Cardiac septum (tissue), 1 donor: Measurements from ENCODE around the gene FADS1. TPM values are rescaled to one million over a fixed set of nuclear protein-coding genes. Genes with fewer than 3 reads are reported as not detected.
A peak's percentile ranks its signal among the peaks of the same experiment; 100 is the strongest.

Source experiments
- DNase-seq: peaks from one replicate; pipeline ENCODE4 v3.0.0-alpha.2; 2020; ENCODE audit warnings: low spot score
- intact Hi-C: fragments of 100-400 bp; cut with DNase I; formaldehyde crosslinking; loops from one replicate; pipeline ENCODE4 v1.14.0; 2022
- total RNA-seq: library from RNA; stranded (reverse); fragmentation: NEBNext Ultra II Directional; extraction: Animal tissue kit (Norgen Biotek cat#: 25700); gene quantifications from one replicate; pipeline ENCODE4 v1.2.1, GENCODE V29; 2021
- donor health status: DM: no; HTN: no; CAD: no.

The FADS1 gene
- total RNA-seq, 1 donor from 2014 or later, result 34.0 TPM

DNA sequence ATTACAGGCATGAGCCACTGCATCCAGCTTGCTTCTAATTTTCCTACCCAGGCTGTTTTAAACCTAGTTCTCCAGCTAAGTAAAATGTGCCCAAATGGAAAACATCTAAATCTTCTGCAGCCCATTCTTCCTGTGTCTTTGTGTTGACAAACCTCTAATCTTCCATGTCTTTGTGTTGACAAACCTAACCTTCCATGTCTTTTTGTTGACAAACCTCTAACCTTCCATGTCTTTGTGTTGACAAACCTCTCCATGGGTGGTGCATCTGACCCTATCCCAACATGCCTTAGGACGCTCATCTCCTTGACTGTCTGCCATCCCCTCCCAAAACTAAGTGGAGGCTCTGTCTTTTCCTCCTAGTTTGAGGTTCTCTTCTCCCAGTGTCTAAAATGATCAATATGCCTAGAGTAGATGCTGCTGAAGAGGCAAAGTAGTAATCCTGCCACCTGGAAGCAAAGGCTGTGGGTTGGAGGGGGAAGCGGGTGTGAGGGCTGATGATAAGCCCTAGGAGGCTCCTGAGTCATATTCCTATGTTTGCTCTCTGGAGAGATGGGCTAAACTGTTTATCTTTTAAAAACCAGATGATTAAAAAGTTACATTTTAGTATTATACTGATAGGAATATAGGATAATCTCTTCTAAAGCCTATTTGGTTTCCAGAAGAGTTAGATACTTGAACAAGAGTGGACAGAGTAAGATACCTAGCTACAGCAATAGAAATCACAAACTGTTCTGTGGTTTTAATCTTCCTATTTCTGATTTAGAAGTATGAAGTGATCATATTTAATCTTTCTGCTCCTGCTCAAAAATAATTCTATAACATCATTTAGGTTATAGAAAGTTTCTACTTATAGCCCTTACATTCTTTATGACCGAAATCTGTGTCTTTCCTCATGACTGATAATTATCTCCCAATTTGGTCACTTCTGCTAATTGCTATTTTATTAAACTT lies 16.2 kb downstream of the FADS1 start:
- no peak for DNase-seq
- intact Hi-C loops, result no loop called here

DNA sequence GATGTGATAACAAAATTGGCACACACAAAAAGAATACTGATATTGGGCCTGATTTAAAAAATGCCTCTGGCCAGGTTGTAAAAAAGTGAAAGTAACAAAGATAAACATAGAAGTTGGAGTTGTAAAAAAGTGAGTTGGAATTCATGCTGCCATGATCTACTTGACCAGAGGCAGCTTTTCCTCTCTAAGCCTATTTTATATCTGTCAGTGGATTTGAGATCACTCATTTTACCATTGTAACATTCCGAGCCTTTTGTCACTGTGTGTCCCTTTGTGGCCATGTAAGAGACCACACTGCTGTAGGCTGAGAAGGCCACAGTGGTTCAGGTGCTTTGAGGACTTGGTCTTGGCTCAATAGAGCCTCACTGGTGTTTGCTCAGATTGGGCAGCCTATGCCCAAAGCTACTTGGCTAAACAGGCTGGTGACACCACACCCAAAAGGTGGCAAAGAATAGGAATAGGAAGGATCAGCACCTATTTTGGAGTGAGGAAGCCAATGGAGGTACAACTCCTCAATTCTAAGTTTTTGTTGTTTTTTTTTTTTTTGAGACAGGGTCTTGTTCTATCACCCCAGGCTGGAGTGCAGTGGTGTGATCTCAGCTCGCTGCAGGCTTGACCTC lies 17.0 kb downstream of the FADS1 start:
- intact Hi-C loops, result loop anchor here (5.0 kb wide), 3 partner anchors 98 to 308 kb away; no protein-coding TSS in a partner anchor
- DNase-seq, result no peak

DNA sequence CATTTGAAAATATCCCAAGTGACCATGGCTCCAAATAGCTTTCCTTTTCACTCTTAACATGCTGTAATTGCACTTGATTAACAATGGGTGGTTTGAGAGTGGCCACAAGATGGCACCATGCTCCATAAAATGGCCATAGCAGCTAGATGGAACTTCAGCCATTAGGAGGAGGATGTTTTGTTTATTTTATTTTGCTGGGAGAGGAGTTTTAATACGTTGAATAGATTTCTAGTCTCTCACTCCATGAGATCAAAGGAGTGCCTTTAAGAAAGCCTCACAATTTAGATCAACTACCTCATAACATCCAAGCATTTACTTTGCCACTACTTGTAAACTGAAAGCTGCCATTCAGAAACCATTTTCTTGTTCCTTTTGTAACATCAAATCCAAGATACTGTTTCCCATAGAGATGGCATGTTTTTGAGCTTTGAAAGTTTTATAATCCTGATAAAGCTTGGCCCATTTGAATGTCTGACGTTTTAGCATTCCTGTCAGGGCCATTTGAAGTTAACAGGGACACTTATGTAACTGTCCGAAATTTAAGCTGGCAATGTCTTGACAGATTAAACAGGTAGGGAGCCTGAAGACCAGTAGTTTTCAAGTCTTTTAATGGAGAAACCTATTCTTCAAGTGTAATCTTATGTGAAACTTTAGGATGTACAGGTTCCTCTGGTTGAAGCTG lies 19.4 kb downstream of the FADS1 start:
- intact Hi-C loops, result loop anchor here (1.0 to 5.0 kb wide), 4 partner anchors 100 to 310 kb away; no protein-coding TSS in a partner anchor
- DNase-seq, result no peak

DNA sequence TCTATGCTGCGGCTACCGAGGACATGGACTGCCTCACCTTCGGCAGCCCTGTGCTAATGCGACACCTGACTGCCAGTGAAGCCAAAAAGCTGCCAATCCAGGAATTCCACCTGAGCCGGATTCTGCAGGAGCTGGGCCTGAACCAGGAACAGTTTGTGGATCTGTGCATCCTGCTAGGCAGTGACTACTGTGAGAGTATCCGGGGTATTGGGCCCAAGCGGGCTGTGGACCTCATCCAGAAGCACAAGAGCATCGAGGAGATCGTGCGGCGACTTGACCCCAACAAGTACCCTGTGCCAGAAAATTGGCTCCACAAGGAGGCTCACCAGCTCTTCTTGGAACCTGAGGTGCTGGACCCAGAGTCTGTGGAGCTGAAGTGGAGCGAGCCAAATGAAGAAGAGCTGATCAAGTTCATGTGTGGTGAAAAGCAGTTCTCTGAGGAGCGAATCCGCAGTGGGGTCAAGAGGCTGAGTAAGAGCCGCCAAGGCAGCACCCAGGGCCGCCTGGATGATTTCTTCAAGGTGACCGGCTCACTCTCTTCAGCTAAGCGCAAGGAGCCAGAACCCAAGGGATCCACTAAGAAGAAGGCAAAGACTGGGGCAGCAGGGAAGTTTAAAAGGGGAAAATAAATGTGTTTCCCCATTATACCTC lies 20.8 kb downstream of the FADS1 start:
- no peak for DNase-seq
- intact Hi-C loops, result loop anchor here (5.0 kb wide), 3 partner anchors 101 to 311 kb away; no protein-coding TSS in a partner anchor

DNA sequence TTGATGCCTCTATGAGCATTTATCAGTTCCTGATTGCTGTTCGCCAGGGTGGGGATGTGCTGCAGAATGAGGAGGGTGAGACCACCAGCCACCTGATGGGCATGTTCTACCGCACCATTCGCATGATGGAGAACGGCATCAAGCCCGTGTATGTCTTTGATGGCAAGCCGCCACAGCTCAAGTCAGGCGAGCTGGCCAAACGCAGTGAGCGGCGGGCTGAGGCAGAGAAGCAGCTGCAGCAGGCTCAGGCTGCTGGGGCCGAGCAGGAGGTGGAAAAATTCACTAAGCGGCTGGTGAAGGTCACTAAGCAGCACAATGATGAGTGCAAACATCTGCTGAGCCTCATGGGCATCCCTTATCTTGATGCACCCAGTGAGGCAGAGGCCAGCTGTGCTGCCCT lies 21.3 kb downstream of the FADS1 start:
- intact Hi-C loops, result loop anchor here (5.0 kb wide), 3 partner anchors 102 to 312 kb away; no protein-coding TSS in a partner anchor
- no peak for DNase-seq

DNA sequence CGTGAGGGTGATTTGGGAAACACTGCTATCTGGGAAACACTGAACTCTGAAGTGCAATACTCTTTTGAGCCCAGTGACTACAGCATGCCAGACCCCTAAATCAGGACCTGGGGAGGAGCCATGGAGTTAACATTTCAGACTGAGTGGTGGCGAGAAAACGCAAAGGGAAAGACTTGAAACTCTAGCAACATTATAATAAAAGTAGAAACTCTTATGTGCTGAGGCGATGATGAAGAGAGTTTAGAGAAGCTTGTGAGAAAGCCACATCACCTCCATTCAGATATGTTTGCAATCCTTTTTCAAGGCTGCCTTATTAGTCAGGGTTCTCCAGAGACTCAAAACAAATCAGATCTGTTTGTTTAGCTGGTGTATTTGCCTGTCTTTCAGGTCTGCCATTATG lies 22.2 kb downstream of the FADS1 start:
- intact Hi-C loops, result no loop called here
- no peak for DNase-seq

DNA sequence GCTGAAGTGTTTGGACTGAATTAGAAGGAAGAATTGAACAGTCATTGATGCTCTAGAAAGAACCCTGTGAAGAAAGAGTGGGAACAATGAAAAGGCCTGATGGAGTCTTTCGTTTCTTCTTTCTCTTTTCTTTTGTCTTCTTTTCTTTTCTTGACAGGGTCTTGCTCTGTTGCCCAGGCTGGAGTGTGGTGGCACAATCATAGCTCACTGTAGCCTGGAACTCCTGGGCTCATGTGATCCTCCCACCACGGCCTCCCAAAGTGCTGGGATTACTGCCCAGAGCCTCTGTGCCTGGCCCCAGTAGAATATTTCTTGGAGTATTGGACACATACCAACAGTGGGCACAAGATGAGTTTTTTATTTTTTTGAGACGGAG lies 23.0 kb downstream of the FADS1 start:
- intact Hi-C loops, result no loop called here
- no peak for DNase-seq

DNA sequence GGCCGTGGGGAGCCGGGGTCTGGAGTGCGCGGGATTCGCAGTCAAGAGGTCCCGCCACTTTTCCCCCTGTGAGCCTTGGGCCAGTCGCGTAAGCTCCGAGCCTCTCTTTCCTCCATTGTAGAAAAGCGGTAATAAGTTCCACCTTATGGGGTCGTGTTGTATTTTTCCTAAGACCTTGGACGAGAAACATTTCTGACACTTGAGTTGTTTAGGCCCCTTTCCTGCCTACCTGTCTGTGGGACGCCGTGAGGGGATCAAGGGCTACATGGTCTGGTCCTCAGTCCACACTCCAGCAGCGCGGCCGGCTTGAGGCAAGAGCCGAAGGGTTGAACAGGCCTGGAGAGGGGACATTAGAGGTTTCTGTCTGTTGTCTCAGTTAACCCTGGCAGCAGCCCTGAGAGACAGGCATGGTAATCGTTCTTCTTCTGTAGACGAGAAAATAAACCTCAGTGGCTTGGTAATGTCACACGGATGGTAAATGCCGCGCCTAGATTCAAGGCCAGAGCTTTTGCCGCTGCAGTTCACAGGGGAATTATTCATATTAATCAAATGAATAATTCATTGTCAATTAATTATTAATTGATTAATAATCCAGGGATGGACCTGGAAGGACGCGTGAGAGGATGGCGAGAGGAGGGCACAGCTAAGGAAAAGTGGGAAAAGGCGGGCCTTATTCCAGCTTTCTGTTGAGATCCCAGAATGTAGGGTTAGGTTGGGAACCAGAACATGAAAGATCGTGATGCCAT lies 23.5 kb downstream of the FADS1 start:
- no peak for DNase-seq
- intact Hi-C loops, result no loop called here

DNA sequence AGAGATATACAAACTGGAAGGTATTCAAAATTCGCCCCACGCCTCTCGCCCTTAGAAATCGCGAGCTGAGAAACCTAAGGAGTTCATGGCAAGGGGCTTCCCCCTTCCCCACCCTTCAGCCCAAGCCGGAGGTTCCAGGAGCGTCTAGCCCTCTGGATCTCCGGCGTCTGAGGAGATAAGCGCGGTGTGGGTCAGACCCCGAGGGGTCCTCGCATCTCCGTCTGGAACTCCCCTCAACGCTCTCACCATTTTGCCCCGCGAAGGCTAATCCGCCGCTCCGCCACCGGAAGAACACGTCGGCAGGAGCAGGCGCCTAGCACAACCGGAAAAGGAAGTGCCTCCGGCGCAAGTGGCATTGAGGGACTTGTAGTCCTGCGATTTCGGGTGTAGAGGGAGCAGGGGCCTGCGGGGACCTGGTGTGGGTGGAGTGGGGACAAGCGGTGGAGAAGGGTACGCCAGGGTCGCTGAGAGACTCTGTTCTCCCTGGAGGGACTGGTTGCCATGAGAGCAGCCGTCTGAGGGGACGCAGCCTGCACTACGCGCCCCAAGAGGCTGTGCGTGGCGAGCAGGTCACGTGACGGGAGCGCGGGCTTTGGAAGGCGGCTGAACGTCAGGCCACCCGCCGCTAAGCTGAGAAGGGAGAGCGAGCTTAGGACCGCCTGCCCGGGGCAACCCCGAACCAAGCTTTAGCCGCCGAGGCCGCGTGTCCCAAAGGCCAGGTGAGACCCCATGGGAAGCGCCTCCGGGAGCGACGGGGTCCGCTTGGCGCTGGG lies 24.3 kb downstream of the FADS1 start, which contains the start of the genes FEN1 and TMEM258:
Gene FEN1, plus strand, starts transcription at position 602 of the 773 bp plus-strand sequence. CDS start 2,451 bp downstream, outside the sequence.
Gene TMEM258, minus strand, starts transcription at position 290 of the 773 bp plus-strand sequence. Its CDS starts 41 bp downstream, at position 249.
- DNase-seq, result peak; percentile 96
- intact Hi-C loops, result no loop called here

DNA sequence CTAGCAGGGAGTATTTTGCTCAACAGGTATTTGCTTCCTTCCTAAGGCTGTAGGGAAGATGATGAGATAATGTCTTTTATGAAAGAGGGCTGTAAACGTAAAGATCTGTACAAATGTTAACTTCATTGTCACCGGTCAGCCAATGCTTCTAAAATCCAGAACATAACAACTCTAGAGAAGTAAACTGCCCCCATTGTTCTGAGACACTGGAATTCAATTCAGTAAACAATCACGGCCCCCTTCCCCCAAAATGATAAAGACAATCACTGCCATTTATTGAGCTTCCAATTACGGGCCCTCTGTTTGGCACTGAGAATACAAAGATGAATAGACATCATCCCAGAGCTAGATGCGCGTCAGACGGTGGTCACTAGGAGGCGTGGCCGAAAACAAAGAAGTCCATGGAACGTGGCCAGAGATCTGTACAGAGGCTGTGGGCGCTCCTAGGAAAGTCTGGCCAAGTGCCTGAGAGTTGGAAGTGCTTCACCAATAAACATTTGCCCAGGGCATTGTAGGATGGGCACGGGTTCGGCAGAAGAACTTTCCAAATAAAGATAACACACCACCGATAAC lies 25.0 kb downstream of the FADS1 start:
- DNase-seq, result no peak
- intact Hi-C loops, result no loop called here

DNA sequence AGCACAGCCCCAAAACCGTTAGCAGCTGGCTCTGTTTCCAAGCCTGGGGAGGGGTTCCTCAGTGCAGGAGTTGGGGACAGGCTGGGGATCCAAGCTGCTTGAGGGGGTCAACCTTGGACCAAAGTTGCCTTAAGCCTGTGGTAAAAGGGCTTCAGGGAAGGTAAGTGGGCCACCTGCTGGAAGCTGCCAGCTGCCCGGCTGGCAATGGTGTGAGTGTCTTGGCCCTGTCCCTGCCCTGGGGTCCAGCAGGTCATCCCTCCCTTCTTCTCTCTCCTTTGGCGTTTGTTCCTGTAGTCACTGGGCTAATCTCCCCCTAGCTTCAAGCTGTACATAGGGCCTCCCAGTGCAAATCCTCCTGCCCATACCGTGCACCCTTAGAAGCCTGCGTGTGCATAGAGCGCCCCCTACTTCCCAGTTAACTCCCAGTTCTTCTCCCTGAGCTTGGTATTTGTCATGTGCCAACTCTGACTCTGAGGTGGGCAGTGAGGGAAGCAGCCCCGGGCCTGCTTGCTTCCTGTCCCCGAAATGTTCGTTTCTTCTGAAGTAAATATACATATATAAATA lies 28.8 kb downstream of the FADS1 start:
- intact Hi-C loops, result no loop called here
- no peak for DNase-seq

DNA sequence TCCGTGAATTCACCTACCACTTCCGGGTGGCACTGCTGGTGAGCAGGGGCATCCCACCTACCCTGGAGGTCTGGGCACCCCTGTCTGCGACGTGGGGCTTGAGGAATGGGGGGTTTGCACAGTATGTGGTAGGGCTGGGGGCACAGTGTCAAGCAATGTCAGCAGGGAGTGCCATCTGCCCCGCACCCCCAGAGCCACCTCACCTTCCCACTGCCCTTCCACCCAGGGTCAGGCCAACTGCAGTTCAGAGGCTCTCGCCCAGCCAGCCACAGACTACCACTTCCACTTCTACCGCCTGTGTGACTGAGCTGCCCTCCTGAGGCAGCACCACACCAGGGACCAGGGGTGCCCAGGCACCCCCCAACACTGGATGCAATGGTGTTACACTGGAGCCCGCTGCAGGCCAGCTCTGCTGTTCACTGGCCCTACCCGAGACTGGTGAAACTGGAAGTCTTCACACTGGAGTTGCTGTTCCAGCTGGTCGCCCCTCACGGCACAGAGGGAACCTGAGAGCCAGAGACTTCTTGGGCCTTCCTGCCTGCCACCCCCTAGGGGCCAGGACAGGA lies 30.9 kb downstream of the FADS1 start:
- no peak for DNase-seq
- intact Hi-C loops, result no loop called here

DNA sequence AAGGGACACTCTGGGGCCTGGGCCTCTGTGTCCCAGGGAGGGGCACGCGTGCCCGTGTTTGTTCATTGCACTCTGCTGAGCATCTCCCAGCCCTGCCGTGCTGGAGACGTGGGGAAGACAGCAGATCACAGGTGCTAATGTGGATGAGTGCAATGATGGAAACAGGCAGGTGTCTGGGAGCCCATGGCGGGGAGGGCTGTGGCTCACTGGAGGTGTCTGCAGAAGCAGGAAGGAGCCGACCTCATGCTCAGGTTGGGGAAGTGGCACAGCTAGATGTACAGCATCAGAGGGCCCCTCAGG lies 32.3 kb downstream of the FADS1 start:
- intact Hi-C loops, result no loop called here
- DNase-seq, result no peak

DNA sequence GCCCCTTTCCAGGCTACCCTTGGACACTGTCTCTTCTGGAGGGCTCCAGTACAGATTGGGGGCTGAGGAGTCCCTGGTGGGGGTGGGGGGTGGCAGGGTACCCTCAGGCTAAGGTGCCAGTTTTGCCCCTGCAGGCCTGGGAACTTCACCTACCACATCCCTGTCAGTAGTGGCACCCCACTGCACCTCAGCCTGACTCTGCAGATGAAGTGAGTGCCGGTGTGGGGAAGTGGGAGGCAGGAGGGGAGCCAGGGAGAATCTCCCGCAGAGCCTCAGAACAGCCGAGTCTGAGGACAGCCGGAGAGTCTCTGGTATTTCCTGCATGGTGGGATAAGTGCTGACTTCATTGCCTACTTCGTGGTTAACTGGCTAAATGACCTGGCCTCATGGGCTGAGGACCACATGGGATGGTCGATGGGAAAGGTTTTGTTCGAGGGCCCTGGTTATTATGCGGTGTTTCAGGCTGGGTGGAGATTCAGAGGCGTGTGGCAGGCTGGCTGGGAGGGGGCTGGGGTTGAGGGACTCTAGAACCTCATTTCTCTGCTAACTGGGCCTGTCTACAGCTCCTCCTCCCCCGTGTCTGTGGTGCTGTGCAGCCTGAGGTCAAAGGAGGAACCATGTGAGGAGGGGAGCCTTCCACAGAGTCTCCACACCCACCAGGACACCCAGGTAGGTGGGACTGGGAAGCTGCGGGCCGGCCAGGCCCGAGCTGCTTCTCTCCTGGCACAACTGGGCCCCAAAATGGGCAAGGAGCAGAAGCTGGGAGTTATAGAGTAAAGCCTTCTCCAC lies 32.9 kb downstream of the FADS1 start:
- intact Hi-C loops, result no loop called here
- no peak for DNase-seq

DNA sequence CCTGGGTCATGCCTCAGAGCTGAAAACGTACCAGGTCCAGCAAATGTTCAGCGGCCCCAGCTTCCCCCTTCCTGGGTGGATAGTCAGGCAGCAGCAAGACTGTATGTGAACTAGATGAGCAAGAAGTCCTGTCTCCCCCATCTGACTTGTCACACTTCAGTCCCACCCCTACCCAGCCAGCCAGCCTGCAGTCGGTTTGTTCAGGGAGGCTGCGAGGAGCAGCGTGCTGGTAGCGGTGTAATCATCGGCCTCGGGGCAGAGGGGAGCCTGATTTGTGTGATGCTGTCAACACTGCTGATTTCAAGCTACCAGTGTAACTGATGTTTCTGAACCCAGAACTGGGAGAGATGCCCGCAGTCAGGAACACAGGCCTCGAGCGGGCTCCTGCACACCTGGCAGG lies 34.0 kb downstream of the FADS1 start:
- intact Hi-C loops, result no loop called here
- DNase-seq, result no peak

DNA sequence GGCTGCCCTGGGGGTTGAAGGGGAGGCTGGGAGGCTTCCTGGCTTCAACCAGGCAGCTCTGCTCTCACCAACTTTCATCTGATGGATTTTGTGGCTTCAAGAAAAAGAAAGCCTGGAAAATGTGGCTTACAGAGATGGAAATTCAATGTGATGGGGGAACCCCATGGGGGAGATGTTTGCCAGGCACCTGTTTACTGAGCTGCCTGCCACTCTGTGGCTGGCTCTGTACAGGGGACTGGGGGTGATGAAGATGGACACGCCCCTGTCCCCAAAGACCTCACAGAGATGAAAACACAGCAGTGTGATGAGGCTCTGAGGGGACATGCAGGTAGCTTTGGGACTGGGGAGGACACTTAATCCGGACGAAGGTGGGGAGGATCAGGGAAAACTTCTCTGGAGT lies 34.5 kb downstream of the FADS1 start:
- intact Hi-C loops, result no loop called here
- DNase-seq, result no peak

DNA sequence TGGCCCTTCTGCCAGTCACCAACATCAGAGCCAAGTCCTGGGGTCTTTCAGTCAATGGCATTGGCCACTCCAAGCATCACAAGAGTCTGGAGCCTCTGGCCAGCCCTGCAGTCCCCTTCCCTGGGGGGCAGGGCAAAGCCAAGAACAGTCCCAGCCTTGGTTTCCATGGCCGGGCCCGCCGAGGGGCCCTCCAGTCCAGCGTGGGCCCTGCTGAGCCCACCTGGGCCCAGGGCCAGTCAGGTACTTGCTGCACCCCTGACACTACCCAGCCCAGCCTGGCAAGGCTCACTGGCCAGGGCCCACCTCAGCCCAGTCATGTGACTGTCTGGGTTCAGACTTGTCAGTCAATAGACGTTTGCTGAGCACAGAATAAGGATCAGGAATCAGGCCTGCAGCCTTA lies 35.2 kb downstream of the FADS1 start:
- intact Hi-C loops, result no loop called here
- no peak for DNase-seq
